Fibroblast of skin of right biceps (primary cell): Measurements from ENCODE around the gene SATL1.
"Not testable (repeated sequence)": the region's sequence is repeated elsewhere in the genome, so short reads cannot be mapped to it uniquely, and the experiment has no call there.

ENCODE experiments used
- DNase-seq: peaks from one replicate; pipeline ENCODE4 v3.0.0-alpha.2; 2013

Gene SATL1

GRCh38 chrX:85107407-85107806, 136.2 kb downstream of the SATL1 start:
- DNase-seq: no peak

- no peak for DNase-seq
Observed at GRCh38 chrX:85089321-85089840, 154.2 kb downstream of the SATL1 start.

- peak; percentile 3 for DNase-seq
Observed at GRCh38 chrX:85084770-85085393, 158.7 kb downstream of the SATL1 start.

- DNase-seq: not testable (repeated sequence)
Observed at GRCh38 chrX:85077247-85077646, 166.3 kb downstream of the SATL1 start.

GRCh38 chrX:85065512-85066198, 177.9 kb downstream of the SATL1 start:
- DNase-seq: no peak

- DNase-seq: peak; percentile 89
Observed at GRCh38 chrX:85052636-85053343, 190.8 kb downstream of the SATL1 start.

- peak; percentile 54 for DNase-seq
Observed at GRCh38 chrX:85052205-85052604, 191.4 kb downstream of the SATL1 start.

GRCh38 chrX:85051627-85052026, 192.0 kb downstream of the SATL1 start:
- DNase-seq: no peak
